Activated CD4-positive, CD25-positive, alpha-beta regulatory T cell treated with anti-CD3 and anti-CD28 coated beads, Interleukin-2, amount 50 U/mL, for 72 hours (primary cell): Measurements from ENCODE around the gene KLHL33.
"Not testable (repeated sequence)": the region's sequence is repeated elsewhere in the genome, so short reads cannot be mapped to it uniquely, and the experiment has no call there.

Source experiments
- DNase-seq: peaks from one replicate; pipeline ENCODE4 v3.0.0; 2021

KLHL33 gene

GRCh38 chr14:20435582-20436362 is at the start of gene KLHL33:
TSS of gene KLHL33 (minus strand) at chr14:20436166. CDS start at chr14:20435811, 355 bp downstream.
- DNase-seq = no peak

- no peak for DNase-seq
Observed at GRCh38 chr14:20482382-20482781, 46.4 kb upstream of the KLHL33 start.

- DNase-seq = no peak
Observed at GRCh38 chr14:20478894-20479293, 42.9 kb upstream of the KLHL33 start.

- no peak for DNase-seq
Observed at GRCh38 chr14:20477211-20477876, 41.4 kb upstream of the KLHL33 start.

GRCh38 chr14:20476776-20477175 is 40.8 kb upstream of the KLHL33 start:
- no peak for DNase-seq

GRCh38 chr14:20472536-20473169 is 36.7 kb upstream of the KLHL33 start:
- DNase-seq = no peak

GRCh38 chr14:20470603-20470901 is 34.6 kb upstream of the KLHL33 start:
- no peak for DNase-seq

GRCh38 chr14:20469890-20470602 is 34.1 kb upstream of the KLHL33 start:
- peak; percentile 49 for DNase-seq

GRCh38 chr14:20469242-20469889 is 33.4 kb upstream of the KLHL33 start, which contains the start of gene PNP:
TSS of gene PNP (plus strand) at chr14:20469406. CDS start at chr14:20469525, 119 bp downstream.
- DNase-seq = peak; percentile 83

GRCh38 chr14:20468764-20469241 is 32.8 kb upstream of the KLHL33 start:
- no peak for DNase-seq

- DNase-seq = peak; percentile 97
Observed at GRCh38 chr14:20461225-20462141, 25.5 kb upstream of the KLHL33 start, which contains the start of gene PIP4P1. TSS of gene PIP4P1 (minus strand) at chr14:20461434. CDS start at chr14:20461325, 109 bp downstream.

- peak; percentile 33 for DNase-seq
Observed at GRCh38 chr14:20460458-20461224, 24.7 kb upstream of the KLHL33 start.

GRCh38 chr14:20458031-20458789 is 22.2 kb upstream of the KLHL33 start:
- no peak for DNase-seq

GRCh38 chr14:20456971-20457370 is 21.0 kb upstream of the KLHL33 start:
- DNase-seq = no peak

- no peak for DNase-seq
Observed at GRCh38 chr14:20455355-20456300, 19.7 kb upstream of the KLHL33 start.

- peak; percentile 96 for DNase-seq
Observed at GRCh38 chr14:20454516-20455354, 18.8 kb upstream of the KLHL33 start, which contains the start of the genes APEX1 and OSGEP. TSS of gene APEX1 (plus strand) at chr14:20455226. CDS start at chr14:20455646, 420 bp downstream. TSS of gene OSGEP (minus strand) at chr14:20454812. CDS start at chr14:20454683, 129 bp downstream.

- DNase-seq = not testable (repeated sequence)
Observed at GRCh38 chr14:20452831-20453230, 16.9 kb upstream of the KLHL33 start.
